ENCODE data around the gene NOC4L. TPM values are rescaled to one million over a fixed set of nuclear protein-coding genes. Genes with fewer than 3 reads are reported as not detected.

The NOC4L gene
- total and polyA plus RNA-seq, 11 donors = 7.9 to 21.1 (median 10.3) TPM

DNA sequence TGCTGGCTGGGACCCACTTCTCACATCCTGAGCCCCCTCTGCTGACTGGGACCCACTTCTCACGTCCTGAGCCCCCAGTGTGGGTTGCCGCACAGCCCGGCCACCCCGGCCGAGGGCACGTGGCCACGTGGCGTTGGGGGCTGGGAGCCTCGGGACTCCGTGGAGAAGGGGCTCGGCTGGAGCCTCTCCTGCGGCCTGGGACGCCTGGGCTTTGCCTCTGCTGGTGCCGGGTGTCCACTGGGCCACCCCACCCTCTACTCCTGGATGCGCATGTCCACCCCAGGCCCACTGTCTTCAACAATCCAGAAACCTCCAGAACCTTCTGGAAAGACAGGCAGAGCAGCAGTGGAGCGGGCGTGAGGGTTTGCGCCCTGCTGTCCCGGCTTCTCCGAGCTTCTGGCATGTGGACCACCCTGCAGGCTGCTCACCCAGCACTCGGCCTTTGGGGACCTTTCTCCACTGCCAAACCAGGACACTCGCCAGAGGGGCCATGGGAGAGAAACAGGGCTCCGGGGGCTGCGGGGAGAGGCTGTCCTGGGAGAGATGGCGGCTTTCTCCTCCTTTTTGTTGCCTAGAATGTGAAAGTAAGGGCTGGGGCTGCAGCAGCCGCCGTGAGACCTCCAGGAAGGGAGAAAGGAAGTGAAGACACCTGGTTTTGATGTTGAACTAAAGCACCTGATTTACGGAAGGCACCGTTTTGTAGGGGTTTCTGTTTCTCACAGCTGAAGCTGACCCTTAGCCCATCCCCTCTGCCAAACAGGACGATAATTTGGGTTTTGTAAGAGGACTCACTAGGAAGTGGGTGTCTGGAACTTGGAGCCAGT is 30.0 kb downstream of the NOC4L start:
- TF ChIP-seq, protein P1, sequence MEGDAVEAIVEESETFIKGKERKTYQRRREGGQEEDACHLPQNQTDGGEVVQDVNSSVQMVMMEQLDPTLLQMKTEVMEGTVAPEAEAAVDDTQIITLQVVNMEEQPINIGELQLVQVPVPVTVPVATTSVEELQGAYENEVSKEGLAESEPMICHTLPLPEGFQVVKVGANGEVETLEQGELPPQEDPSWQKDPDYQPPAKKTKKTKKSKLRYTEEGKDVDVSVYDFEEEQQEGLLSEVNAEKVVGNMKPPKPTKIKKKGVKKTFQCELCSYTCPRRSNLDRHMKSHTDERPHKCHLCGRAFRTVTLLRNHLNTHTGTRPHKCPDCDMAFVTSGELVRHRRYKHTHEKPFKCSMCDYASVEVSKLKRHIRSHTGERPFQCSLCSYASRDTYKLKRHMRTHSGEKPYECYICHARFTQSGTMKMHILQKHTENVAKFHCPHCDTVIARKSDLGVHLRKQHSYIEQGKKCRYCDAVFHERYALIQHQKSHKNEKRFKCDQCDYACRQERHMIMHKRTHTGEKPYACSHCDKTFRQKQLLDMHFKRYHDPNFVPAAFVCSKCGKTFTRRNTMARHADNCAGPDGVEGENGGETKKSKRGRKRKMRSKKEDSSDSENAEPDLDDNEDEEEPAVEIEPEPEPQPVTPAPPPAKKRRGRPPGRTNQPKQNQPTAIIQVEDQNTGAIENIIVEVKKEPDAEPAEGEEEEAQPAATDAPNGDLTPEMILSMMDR (IDR thresholded peaks at IDR 0.05) = no peak
- no peak for TF ChIP-seq POLR2A (IDR thresholded peaks at IDR 0.05)
- ATAC-seq = no peak
- 77 to 86% (median 80%) methylated on average over 22 to 30 of the region's 30 CpGs for WGBS, 4 donors
- Histone ChIP-seq H3K27me3 (peaks cover 6 to 90% (median 16%) of the 10 kb centered on the region in 9 donors), H3K36me3 (no peaks in the 10 kb centered on the region), H3K27ac (no peak overlapping the region), H3K4me3 (no peak overlapping the region), H3K4me1 (no peaks in the 10 kb centered on the region), H3K9me3 (no peaks in the 10 kb centered on the region)
- peak in 3 of 5 donors; percentile 12 to 53 (median 16) for DNase-seq
- intact Hi-C loops (cut with DNase I) = no loop called here

DNA sequence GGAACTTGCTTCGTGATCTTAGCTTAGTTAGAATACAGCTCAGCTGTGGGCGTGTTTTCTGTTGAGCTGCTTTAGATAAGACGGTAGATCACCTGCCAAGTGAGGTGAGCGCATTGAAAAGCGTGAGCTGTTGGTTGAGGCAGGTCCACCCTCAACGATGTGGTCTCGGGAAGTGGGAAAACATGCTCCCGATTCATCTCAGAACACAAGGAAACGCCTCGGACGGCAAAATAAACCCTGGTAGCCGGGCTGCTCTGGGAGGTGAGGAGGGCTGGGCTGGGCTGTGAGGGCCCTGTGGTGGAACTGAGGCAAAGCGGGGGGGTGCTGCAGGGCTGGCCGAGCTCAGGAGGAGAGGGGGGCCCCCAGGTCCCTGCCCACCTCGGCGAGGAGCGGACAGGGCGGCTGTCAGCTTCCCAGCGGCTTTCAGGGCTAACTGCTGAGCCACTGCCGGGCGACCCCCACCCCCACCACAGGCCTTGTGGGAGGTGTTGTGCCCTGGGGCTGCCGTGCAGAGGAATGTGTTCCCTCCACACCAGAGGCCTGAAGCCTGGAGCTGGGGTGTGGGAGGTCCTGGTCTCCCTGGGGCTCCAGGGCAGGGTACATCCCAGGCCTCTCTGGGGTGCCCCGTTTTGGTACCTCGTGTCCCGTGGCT is 30.7 kb downstream of the NOC4L start:
- Histone ChIP-seq H3K9me3 (no peaks in the 10 kb centered on the region), H3K4me1 (no peaks in the 10 kb centered on the region), H3K4me3 (no peak overlapping the region), H3K27me3 (peaks cover 8 to 97% (median 18%) of the 10 kb centered on the region in 9 donors), H3K36me3 (no peaks in the 10 kb centered on the region), H3K27ac (no peak overlapping the region)
- intact Hi-C loops (cut with DNase I) = no loop called here
- TF ChIP-seq, protein P1 (IDR thresholded peaks at IDR 0.05) = no peak
- TF ChIP-seq POLR2A (IDR thresholded peaks at IDR 0.05) = no peak
- no peak for ATAC-seq
- 57 to 67% (median 63%) methylated on average over 23 to 25 of the region's 25 CpGs for WGBS, 4 donors
- DNase-seq = peak in 3 of 5 donors; percentile 6 to 32 (median 13)

DNA sequence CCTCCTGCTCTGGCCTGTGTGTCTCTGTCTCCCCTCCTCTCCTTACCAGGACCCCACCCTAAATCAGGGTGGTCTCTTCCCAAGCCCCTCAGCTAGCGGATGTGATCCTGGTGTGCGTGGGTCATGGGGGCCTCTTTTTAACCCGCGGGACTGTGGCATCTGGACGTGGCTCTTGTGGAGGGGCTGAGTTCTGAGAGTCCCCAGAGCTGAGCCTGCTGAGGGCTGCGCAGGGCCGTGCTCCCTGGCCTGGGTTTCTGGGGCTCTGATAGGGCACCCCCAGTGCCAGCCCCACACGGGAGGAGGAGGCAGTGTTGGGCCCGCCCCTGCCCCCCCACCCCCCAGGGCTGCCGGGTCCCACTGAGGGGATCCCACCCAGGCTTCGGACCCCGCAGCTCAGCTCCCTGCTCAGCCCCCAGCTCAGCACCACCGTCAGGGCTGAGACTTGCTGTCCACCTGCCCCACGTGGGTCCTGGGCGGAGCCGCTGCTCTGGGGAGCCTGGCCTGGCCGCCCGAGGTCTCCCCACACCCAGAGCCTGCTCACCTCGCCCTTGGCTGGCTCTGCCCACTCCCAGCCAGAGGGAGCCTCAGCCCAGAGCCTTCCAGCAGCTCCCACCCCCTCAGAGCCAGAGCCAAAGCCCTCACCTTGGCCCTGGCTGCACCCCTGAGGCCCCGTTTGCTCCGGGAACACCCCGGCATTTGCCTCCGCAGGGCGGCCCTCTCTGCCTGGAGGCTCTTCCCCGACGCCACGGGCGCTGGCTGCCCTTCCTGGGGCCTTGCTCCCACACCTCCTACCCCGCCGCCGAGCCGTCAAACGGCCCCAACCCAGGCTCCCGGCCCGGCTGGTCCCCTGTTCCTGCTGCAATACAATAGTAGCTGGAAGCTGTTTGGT is 31.5 kb downstream of the NOC4L start:
- intact Hi-C loops (cut with DNase I) = no loop called here
- TF ChIP-seq, protein P1 (IDR thresholded peaks at IDR 0.05) = no peak
- no peak for TF ChIP-seq POLR2A (IDR thresholded peaks at IDR 0.05)
- Histone ChIP-seq H3K4me3 (no peak overlapping the region), H3K36me3 (no peaks in the 10 kb centered on the region), H3K27me3 (peaks cover 8 to 92% (median 18%) of the 10 kb centered on the region in 9 donors), H3K9me3 (no peaks in the 10 kb centered on the region), H3K4me1 (no peaks in the 10 kb centered on the region), H3K27ac (no peak overlapping the region)
- WGBS, 4 donors = 71 to 79% (median 75%) methylated on average over 22 to 35 of the region's 35 CpGs
- peak in 2 of 5 donors; percentile 15 to 64 for DNase-seq
- no peak for ATAC-seq
